Astrocyte (in vitro differentiated cells and primary cell): ENCODE results near the gene RABGGTA. TPM values are rescaled to one million over a fixed set of nuclear protein-coding genes. Genes with fewer than 3 reads are reported as not detected.

Experiments used
- DNase-seq: peaks from one replicate; pipeline ENCODE4 v3.0.0-alpha.2; 2010; ENCODE audit warnings: low read depth
- FAIRE-seq: peaks from 2 replicates; lab custom pipeline; 2011; peaks lifted over from hg19 to GRCh38; lab: Jason Lieb, UNC
- H2AFZ ChIP-seq: 2 replicates; pipeline ENCODE4 v1.6.0; 2012; ENCODE audit warnings: low read depth, low read length, inconsistent platforms
- H3K27ac ChIP-seq: 2 replicates; pipeline ENCODE4 v1.5.1; 2011; ENCODE audit warnings: low read depth, low read length, inconsistent platforms
- H3K27me3 ChIP-seq: 2 replicates; pipeline ENCODE4 v1.6.0; 2011; ENCODE audit warnings: low read length, inconsistent platforms; ENCODE audit not compliant: insufficient read depth
- H3K36me3 ChIP-seq: 2 replicates; pipeline ENCODE4 v1.5.1; 2011; ENCODE audit warnings: low read length, inconsistent platforms; ENCODE audit not compliant: insufficient read depth
- H3K4me1 ChIP-seq: 2 replicates; pipeline ENCODE4 v1.5.1; 2011; ENCODE audit warnings: low read length, inconsistent platforms; ENCODE audit not compliant: insufficient read depth
- H3K4me2 ChIP-seq: 2 replicates; pipeline ENCODE4 v1.6.0; 2012; ENCODE audit warnings: low read length, inconsistent platforms
- H3K4me3 ChIP-seq: 2 replicates; pipeline ENCODE4 v1.5.1; 2011; ENCODE audit warnings: low read depth, mild to moderate bottlenecking, low read length, inconsistent platforms; ENCODE audit not compliant: insufficient read depth
- H3K79me2 ChIP-seq: 2 replicates; pipeline ENCODE4 v1.6.0; 2012; ENCODE audit warnings: mild to moderate bottlenecking, low read length, inconsistent platforms; ENCODE audit not compliant: insufficient read depth
- H3K9ac ChIP-seq: 2 replicates; pipeline ENCODE4 v1.6.0; 2012; ENCODE audit warnings: mild to moderate bottlenecking, low read length, inconsistent platforms
- H3K9me3 ChIP-seq: 2 replicates; pipeline ENCODE4 v1.5.1; 2012; ENCODE audit warnings: low read depth, mild to moderate bottlenecking, low read length, inconsistent platforms; ENCODE audit not compliant: insufficient read depth
- H4K20me1 ChIP-seq: 2 replicates; pipeline ENCODE4 v1.6.0; 2012; ENCODE audit warnings: low read length, inconsistent platforms; ENCODE audit not compliant: insufficient read depth
- H3K27ac Mint-ChIP-seq: one replicate; pipeline ENCODE4 v1.8.0; 2021; ENCODE audit warnings: mild to moderate bottlenecking, mixed read lengths; ENCODE audit not compliant: unreplicated experiment
- H3K27me3 Mint-ChIP-seq: one replicate; pipeline ENCODE4 v1.8.0; 2021; ENCODE audit warnings: low read depth, mixed read lengths; ENCODE audit not compliant: unreplicated experiment
- H3K36me3 Mint-ChIP-seq: one replicate; pipeline ENCODE4 v1.8.0; 2021; ENCODE audit warnings: low read depth, mixed read lengths; ENCODE audit not compliant: unreplicated experiment
- H3K4me1 Mint-ChIP-seq: one replicate; pipeline ENCODE4 v1.8.0; 2021; ENCODE audit warnings: low read depth, mixed read lengths; ENCODE audit not compliant: unreplicated experiment
- H3K4me3 Mint-ChIP-seq: one replicate; pipeline ENCODE4 v1.8.0; 2021; ENCODE audit warnings: mild to moderate bottlenecking, moderate library complexity, mixed read lengths; ENCODE audit not compliant: unreplicated experiment
- H3K9me3 Mint-ChIP-seq: one replicate; pipeline ENCODE4 v1.8.0; 2021; ENCODE audit warnings: mild to moderate bottlenecking, mixed read lengths; ENCODE audit not compliant: unreplicated experiment
- EZH2 ChIP-seq: IDR thresholded peaks from 2 replicates; pipeline ENCODE4 v1.6.1; 2012; ENCODE audit warnings: mild to moderate bottlenecking, low read length, inconsistent platforms; ENCODE audit not compliant: insufficient read depth
- total RNA-seq: library from RNA; stranded (reverse); gene quantifications from 2 replicates; pipeline ENCODE4 v1.2.1, GENCODE V29; 2021
- TF ChIP-seq, protein P1 (sequence below): IDR thresholded peaks from 2 replicates; pipeline ENCODE4 v1.5.1; 2011; ENCODE audit warnings: low read depth, mild to moderate bottlenecking, inconsistent platforms, low read length, moderate library complexity; ENCODE audit not compliant: insufficient read depth

RABGGTA gene
- total RNA-seq, 1 donor from 2014 or later = 27.3 TPM

GRCh38 chr14:24300326-24300980 is 29.1 kb upstream of the RABGGTA start:
- peaks cover 10% of the 10 kb centered on the region for H4K20me1 ChIP-seq
- no peaks in the 10 kb centered on the region for H3K27me3 Mint-ChIP-seq
- no peaks in the 10 kb centered on the region for H3K27me3 ChIP-seq
- peaks cover 32% of the 10 kb centered on the region for H3K79me2 ChIP-seq
- peaks cover 25% of the 10 kb centered on the region for H3K4me1 ChIP-seq
- H3K4me1 Mint-ChIP-seq = peaks cover 30% of the 10 kb centered on the region
- TF ChIP-seq EZH2 = no peak
- TF ChIP-seq, protein P1, sequence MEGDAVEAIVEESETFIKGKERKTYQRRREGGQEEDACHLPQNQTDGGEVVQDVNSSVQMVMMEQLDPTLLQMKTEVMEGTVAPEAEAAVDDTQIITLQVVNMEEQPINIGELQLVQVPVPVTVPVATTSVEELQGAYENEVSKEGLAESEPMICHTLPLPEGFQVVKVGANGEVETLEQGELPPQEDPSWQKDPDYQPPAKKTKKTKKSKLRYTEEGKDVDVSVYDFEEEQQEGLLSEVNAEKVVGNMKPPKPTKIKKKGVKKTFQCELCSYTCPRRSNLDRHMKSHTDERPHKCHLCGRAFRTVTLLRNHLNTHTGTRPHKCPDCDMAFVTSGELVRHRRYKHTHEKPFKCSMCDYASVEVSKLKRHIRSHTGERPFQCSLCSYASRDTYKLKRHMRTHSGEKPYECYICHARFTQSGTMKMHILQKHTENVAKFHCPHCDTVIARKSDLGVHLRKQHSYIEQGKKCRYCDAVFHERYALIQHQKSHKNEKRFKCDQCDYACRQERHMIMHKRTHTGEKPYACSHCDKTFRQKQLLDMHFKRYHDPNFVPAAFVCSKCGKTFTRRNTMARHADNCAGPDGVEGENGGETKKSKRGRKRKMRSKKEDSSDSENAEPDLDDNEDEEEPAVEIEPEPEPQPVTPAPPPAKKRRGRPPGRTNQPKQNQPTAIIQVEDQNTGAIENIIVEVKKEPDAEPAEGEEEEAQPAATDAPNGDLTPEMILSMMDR = no peak
- no peak for DNase-seq
- H3K4me3 Mint-ChIP-seq = peak overlapping the region; percentile 94
- peak overlapping the region; percentile 93 for H3K9ac ChIP-seq
- H3K4me3 ChIP-seq = peak overlapping the region; percentile 95
- no peaks in the 10 kb centered on the region for H3K9me3 ChIP-seq
- no peak for FAIRE-seq
- peaks cover 40% of the 10 kb centered on the region for H3K36me3 ChIP-seq
- peak overlapping the region; percentile 45 for H3K27ac Mint-ChIP-seq
- H2AFZ ChIP-seq = peak overlapping the region; percentile 98
- H3K27ac ChIP-seq = peak overlapping the region; percentile 66
- H3K9me3 Mint-ChIP-seq = no peaks in the 10 kb centered on the region
- H3K4me2 ChIP-seq = peak overlapping the region; percentile 99
- peaks cover 31% of the 10 kb centered on the region for H3K36me3 Mint-ChIP-seq

GRCh38 chr14:24299255-24300191 is 28.1 kb upstream of the RABGGTA start, which contains the start of the genes DHRS1 and NOP9:
Gene DHRS1 (minus strand): TSS chr14:24299780. CDS start chr14:24299106, 674 bp downstream.
Gene NOP9 (plus strand): TSS chr14:24299850. CDS start chr14:24299955, 105 bp downstream.
- Mint-ChIP-seq H3K27me3 (no peaks in the 10 kb centered on the region), H3K9me3 (no peaks in the 10 kb centered on the region), H3K4me1 (peaks cover 30% of the 10 kb centered on the region), H3K27ac (peak within 1 kb of the TSS; percentile 89), H3K4me3 (peak within 1 kb of the TSS; percentile 94), H3K36me3 (peaks cover 23% of the 10 kb centered on the region)
- peak within 1 kb of the TSS; percentile 66 for H3K27ac ChIP-seq
- peak within 1 kb of the TSS; percentile 93 for H3K9ac ChIP-seq
- peaks cover 10% of the 10 kb centered on the region for H4K20me1 ChIP-seq
- H3K9me3 ChIP-seq = no peaks in the 10 kb centered on the region
- H3K4me1 ChIP-seq = peaks cover 25% of the 10 kb centered on the region
- H3K4me2 ChIP-seq = peak within 1 kb of the TSS; percentile 99
- H3K4me3 ChIP-seq = peak within 1 kb of the TSS; percentile 95
- H3K36me3 ChIP-seq = peaks cover 34% of the 10 kb centered on the region
- DNase-seq = peak; percentile 73
- H3K79me2 ChIP-seq = peaks cover 32% of the 10 kb centered on the region
- no peak for FAIRE-seq
- no peaks in the 10 kb centered on the region for H3K27me3 ChIP-seq
- TF ChIP-seq, protein P1 = no peak
- no peak for TF ChIP-seq EZH2
- peak within 1 kb of the TSS; percentile 98 for H2AFZ ChIP-seq
